Measurements from ENCODE around the gene JAKMIP2.

DNA sequence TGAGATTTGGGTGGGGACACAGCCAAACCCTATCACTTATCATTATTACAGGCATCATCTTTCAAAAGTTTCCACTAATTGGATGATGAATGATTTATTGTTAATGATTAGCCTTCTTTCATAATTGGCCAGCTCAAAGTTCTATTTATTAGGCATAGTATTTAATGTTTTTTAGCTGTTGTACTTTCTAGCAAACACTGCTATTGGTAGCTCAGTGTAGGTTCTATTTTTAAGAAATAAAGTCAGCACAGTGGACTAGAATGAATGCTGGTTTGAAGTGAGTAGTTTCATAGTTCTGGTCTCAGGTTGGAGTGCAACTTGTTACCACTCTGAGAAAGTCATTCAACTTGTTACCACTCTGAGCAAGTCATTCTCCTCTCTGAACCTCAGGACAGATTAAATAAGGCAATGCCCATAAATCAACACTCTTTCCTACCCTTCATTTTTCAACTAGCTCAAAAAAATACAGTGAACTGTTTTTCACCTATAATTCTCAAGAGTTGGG lies 46.9 kb downstream of the JAKMIP2 start:
- TF ChIP-seq, protein P1, sequence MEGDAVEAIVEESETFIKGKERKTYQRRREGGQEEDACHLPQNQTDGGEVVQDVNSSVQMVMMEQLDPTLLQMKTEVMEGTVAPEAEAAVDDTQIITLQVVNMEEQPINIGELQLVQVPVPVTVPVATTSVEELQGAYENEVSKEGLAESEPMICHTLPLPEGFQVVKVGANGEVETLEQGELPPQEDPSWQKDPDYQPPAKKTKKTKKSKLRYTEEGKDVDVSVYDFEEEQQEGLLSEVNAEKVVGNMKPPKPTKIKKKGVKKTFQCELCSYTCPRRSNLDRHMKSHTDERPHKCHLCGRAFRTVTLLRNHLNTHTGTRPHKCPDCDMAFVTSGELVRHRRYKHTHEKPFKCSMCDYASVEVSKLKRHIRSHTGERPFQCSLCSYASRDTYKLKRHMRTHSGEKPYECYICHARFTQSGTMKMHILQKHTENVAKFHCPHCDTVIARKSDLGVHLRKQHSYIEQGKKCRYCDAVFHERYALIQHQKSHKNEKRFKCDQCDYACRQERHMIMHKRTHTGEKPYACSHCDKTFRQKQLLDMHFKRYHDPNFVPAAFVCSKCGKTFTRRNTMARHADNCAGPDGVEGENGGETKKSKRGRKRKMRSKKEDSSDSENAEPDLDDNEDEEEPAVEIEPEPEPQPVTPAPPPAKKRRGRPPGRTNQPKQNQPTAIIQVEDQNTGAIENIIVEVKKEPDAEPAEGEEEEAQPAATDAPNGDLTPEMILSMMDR (IDR thresholded peaks at IDR 0.05; ENCODE audit: poor library complexity, severe bottlenecking): no peak
- no peak for TF ChIP-seq EZH2 (IDR thresholded peaks at IDR 0.05; ENCODE audit: borderline replicate concordance, insufficient read depth, low read length, poor library complexity, severe bottlenecking)
- no peak for TF ChIP-seq TAF1 (IDR thresholded peaks at IDR 0.05; ENCODE audit: low read depth)
- TF ChIP-seq, protein P2, sequence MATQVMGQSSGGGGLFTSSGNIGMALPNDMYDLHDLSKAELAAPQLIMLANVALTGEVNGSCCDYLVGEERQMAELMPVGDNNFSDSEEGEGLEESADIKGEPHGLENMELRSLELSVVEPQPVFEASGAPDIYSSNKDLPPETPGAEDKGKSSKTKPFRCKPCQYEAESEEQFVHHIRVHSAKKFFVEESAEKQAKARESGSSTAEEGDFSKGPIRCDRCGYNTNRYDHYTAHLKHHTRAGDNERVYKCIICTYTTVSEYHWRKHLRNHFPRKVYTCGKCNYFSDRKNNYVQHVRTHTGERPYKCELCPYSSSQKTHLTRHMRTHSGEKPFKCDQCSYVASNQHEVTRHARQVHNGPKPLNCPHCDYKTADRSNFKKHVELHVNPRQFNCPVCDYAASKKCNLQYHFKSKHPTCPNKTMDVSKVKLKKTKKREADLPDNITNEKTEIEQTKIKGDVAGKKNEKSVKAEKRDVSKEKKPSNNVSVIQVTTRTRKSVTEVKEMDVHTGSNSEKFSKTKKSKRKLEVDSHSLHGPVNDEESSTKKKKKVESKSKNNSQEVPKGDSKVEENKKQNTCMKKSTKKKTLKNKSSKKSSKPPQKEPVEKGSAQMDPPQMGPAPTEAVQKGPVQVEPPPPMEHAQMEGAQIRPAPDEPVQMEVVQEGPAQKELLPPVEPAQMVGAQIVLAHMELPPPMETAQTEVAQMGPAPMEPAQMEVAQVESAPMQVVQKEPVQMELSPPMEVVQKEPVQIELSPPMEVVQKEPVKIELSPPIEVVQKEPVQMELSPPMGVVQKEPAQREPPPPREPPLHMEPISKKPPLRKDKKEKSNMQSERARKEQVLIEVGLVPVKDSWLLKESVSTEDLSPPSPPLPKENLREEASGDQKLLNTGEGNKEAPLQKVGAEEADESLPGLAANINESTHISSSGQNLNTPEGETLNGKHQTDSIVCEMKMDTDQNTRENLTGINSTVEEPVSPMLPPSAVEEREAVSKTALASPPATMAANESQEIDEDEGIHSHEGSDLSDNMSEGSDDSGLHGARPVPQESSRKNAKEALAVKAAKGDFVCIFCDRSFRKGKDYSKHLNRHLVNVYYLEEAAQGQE (IDR thresholded peaks at IDR 0.05; ENCODE audit: borderline replicate concordance): no peak
- TF ChIP-seq POLR2AphosphoS5 (IDR thresholded peaks at IDR 0.05): no peak
- no peak for TF ChIP-seq EP300 (conservative IDR thresholded peaks at IDR 0.05; ENCODE audit: poor library complexity, severe bottlenecking)
- no peak for TF ChIP-seq RAD21 (conservative IDR thresholded peaks at IDR 0.05)
- no peak for TF ChIP-seq MXI1 (conservative IDR thresholded peaks at IDR 0.05; ENCODE audit: poor library complexity, severe bottlenecking)
- no peak for TF ChIP-seq SMC3 (conservative IDR thresholded peaks at IDR 0.05; ENCODE audit: poor library complexity)
